Mucosa of rectum (tissue), 2 donors: ENCODE data around the gene BCAS3.

Experiments
- H3K27ac ChIP-seq, 2 donors: one replicate each; pipeline ENCODE4 v1.7.0; 2013; ENCODE audit warnings: inconsistent platforms in 2 of 2, low read depth in 2 of 2, low read length in 2 of 2
- H3K27me3 ChIP-seq, 2 donors: one replicate each; pipeline ENCODE4 v1.7.0; 2013; ENCODE audit warnings: low read length in 2 of 2; ENCODE audit not compliant: control insufficient read depth in 2 of 2, insufficient read depth in 2 of 2
- H3K36me3 ChIP-seq, 2 donors: one replicate each; pipeline ENCODE4 v1.7.0; 2013; ENCODE audit warnings: low read length in 2 of 2; ENCODE audit not compliant: control insufficient read depth in 2 of 2, insufficient read depth in 2 of 2
- H3K4me1 ChIP-seq, 2 donors: one replicate each; pipeline ENCODE4 v1.7.0; 2013; ENCODE audit warnings: low read length in 2 of 2, mild to moderate bottlenecking in 1 of 2; ENCODE audit not compliant: control insufficient read depth in 2 of 2, insufficient read depth in 2 of 2
- H3K4me3 ChIP-seq, 2 donors: one replicate each; pipeline ENCODE4 v1.7.0; 2013; ENCODE audit warnings: low read length in 2 of 2
- H3K9ac ChIP-seq, 2 donors: one replicate each; pipeline ENCODE4 v1.7.0; 2013; ENCODE audit warnings: low read length in 2 of 2, low read depth in 1 of 2, mild to moderate bottlenecking in 1 of 2
- H3K9me3 ChIP-seq, 2 donors: one replicate each; pipeline ENCODE4 v1.7.0; 2013; ENCODE audit warnings: low read length in 2 of 2; ENCODE audit not compliant: control insufficient read depth in 2 of 2
- donor health status: healthy.
- donor health status: Normal muscosa, but diverticular disease.

The BCAS3 gene

DNA sequence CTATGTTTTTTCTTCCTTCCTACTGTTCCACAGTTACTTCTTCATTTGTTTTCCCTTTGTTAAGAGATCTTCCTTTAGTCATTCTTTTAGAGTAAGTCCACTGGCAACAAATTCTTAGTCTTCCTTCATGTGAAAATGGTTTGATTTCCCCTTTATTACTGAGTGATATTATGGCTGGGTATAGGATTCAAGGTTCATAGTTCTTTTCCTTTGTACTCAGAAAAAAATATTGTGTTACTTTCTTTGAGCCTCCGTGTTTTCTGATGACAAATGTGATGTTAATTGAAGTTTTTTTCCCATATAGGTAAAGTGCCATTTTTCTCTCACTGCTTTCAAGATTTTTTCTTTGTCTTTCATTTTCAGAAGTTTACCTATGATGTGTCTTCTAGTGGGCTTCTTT lies 438.9 kb downstream of the BCAS3 start:
- no peak overlapping the region for H3K4me3 ChIP-seq
- H3K27ac ChIP-seq = no peak overlapping the region
- peaks cover 0 to 2% of the 10 kb centered on the region in 2 donors for H3K9me3 ChIP-seq
- no peak overlapping the region for H3K9ac ChIP-seq
- no peaks in the 10 kb centered on the region for H3K27me3 ChIP-seq
- no peaks in the 10 kb centered on the region for H3K4me1 ChIP-seq
- H3K36me3 ChIP-seq = no peaks in the 10 kb centered on the region

DNA sequence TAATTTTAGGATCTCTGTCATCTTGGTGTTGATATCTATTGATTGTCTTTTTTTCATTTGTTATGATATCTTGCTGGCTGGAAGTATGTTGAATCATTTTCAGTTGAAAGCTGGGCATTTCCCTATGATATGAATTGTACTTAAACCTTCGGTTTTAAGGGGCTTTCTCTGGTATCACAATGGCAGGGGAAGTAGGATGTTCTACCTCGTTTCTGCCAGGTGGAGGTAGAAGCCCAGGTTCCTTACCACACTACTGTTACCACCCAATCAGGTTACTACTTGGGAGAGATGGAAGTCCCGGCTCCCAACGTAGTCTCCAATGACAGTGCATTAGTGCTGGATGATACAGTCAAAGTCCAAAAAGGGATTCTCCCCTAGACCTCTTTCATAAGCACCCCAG lies 440.3 kb downstream of the BCAS3 start:
- H3K27me3 ChIP-seq = no peaks in the 10 kb centered on the region
- no peak overlapping the region for H3K27ac ChIP-seq
- H3K9ac ChIP-seq = no peak overlapping the region
- peaks cover 0 to 2% of the 10 kb centered on the region in 2 donors for H3K9me3 ChIP-seq
- H3K36me3 ChIP-seq = no peaks in the 10 kb centered on the region
- H3K4me3 ChIP-seq = no peak overlapping the region
- H3K4me1 ChIP-seq = no peaks in the 10 kb centered on the region

- H3K9me3 ChIP-seq = peaks cover 0 to 2% of the 10 kb centered on the region in 2 donors
- no peaks in the 10 kb centered on the region for H3K27me3 ChIP-seq
These were observed 441.2 kb downstream of the BCAS3 start for GRCh38 chr17:61118871-61119270.

GRCh38 chr17:61122326-61122913 lies 444.8 kb downstream of the BCAS3 start:
- Histone ChIP-seq H3K4me3 (no peak overlapping the region), H3K9me3 (no peaks in the 10 kb centered on the region), H3K4me1 (no peaks in the 10 kb centered on the region), H3K36me3 (no peaks in the 10 kb centered on the region), H3K9ac (no peak overlapping the region), H3K27ac (no peak overlapping the region), H3K27me3 (no peaks in the 10 kb centered on the region)

More at GRCh38 chr17:61118871-61119270, 441.2 kb downstream of the BCAS3 start:
- Histone ChIP-seq H3K4me1 (no peaks in the 10 kb centered on the region), H3K27ac (no peak overlapping the region), H3K36me3 (no peaks in the 10 kb centered on the region), H3K4me3 (no peak overlapping the region), H3K9ac (no peak overlapping the region)

GRCh38 chr17:61124562-61124961 lies 446.9 kb downstream of the BCAS3 start:
- Histone ChIP-seq H3K9me3 (no peaks in the 10 kb centered on the region), H3K27ac (no peak overlapping the region), H3K27me3 (no peaks in the 10 kb centered on the region), H3K36me3 (no peaks in the 10 kb centered on the region), H3K4me1 (peaks cover 0 to 6% of the 10 kb centered on the region in 2 donors), H3K9ac (no peak overlapping the region), H3K4me3 (no peak overlapping the region)

DNA sequence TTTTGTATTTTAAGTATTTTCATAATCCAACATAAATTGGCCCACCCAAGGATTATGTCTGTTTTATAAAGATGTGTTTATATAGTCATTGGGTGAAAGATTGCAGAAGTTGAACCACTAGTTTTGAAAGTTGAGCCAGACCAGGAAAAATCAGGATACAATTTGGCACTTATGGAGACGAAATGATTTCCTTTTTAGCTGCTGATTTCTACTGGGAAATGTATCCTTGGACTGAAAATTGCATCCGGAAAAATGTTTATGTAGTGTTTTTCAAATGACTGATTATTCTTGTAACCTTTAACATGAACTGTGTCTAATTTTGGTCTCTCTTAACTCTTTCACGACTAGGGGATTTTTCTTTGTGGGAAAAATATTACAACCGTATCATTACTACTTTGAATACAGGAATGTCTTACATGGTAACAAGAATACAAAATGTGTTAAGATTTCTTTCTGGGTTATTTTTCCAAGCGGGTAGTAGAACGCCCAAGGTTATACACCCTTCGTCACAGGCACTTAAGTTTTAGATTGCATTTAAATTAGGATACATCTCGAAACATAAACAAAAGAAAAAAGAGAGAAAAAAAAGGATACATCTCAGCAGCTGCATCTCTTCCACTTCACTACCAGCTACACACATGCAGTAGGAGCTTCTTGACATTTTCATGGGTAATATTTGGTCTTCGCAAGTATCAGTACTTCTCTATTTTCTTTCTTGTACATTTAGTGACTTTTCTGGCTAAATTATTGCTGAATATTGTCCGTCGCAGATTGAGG lies 449.0 kb downstream of the BCAS3 start:
- Histone ChIP-seq H3K27ac (no peak overlapping the region), H3K4me3 (no peak overlapping the region), H3K9me3 (no peaks in the 10 kb centered on the region), H3K9ac (no peak overlapping the region), H3K4me1 (peaks cover 0 to 6% of the 10 kb centered on the region in 2 donors), H3K36me3 (no peaks in the 10 kb centered on the region), H3K27me3 (no peaks in the 10 kb centered on the region)

GRCh38 chr17:61127960-61128359 lies 450.3 kb downstream of the BCAS3 start:
- peaks cover 0 to 6% of the 10 kb centered on the region in 2 donors for H3K4me1 ChIP-seq
- H3K36me3 ChIP-seq = no peaks in the 10 kb centered on the region
- H3K9me3 ChIP-seq = no peaks in the 10 kb centered on the region
- no peak overlapping the region for H3K4me3 ChIP-seq
- no peak overlapping the region for H3K9ac ChIP-seq
- H3K27ac ChIP-seq = no peak overlapping the region
- H3K27me3 ChIP-seq = no peaks in the 10 kb centered on the region

DNA sequence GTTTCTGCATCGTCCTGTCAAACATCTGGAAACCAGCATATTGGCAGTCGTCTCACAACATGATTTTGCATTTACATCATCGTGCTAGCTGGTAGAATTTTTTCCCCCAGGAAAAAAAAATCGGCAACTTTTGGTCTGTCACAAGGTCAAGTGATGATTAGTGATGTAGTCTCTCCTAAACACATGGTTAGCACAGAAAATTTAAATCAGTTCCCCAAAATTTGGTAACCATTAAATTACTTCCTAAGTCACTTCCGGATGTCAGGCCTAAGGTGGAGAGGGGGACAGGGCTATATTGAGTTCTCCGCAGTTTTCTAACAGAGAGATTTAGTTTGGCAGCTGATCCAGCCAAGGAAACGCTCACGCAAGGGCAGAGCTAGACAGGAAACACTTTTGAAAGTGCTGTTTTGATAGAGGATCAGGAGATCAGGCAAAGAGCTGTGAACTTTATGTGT lies 451.0 kb downstream of the BCAS3 start:
- peak overlapping the region in 1 of 2 donors; percentile 26 for H3K9ac ChIP-seq

DNA sequence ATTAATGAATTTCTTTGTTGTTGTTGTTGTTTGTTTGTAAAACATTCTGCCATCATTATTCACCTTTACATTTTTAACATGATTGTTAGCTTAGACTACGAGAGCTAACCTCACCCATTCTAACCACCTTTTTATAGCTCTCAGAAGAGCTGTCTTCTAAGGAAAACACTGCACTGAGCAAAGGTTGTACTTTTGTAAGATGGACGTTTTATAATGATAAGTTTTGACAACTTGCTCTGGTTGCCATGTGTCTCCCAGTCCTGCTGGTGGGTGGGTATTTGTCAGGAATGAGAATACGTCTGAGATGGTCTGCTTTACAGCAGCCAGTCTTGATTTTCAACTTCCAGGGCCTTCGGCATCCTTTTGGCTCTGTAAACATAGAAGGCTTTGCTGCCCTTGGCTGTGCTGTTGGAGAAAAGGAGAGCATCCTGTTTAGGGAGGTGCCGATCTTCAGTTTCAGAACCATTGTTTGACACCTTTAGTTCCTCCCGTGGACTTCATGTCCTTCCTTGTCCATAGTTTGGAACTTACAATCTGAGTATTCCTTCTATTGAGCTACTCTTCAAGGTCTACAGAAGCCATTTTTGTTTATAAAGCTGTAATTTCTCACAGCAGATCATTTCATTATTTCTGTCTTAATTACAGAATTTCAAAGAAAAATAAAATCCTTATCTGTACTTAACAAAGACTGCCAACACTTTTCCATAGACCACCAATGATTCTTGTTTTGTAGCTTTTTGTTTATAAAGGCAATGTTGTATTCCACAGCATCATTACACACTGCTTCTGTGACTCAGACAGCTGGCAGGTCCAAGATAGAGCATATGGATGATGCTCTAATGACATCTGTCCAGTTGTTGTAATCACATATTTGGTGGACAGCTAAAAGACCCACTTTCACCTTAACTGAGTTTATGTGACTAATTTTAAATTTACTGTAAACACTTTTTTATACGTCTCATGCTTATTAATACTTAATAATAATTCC lies 451.9 kb downstream of the BCAS3 start:
- no peaks in the 10 kb centered on the region for H3K27me3 ChIP-seq
- peak overlapping the region in 1 of 2 donors; percentile 4 for H3K27ac ChIP-seq
- no peak overlapping the region for H3K4me3 ChIP-seq
- H3K4me1 ChIP-seq = peaks cover 0 to 6% of the 10 kb centered on the region in 2 donors
- H3K36me3 ChIP-seq = no peaks in the 10 kb centered on the region
- H3K9ac ChIP-seq = peak overlapping the region in 1 of 2 donors; percentile 26
- no peaks in the 10 kb centered on the region for H3K9me3 ChIP-seq

More for the DNA sequence above, 451.0 kb downstream of the BCAS3 start:
- peaks cover 0 to 6% of the 10 kb centered on the region in 2 donors for H3K4me1 ChIP-seq
- H3K27ac ChIP-seq = no peak overlapping the region
- H3K4me3 ChIP-seq = no peak overlapping the region
- H3K36me3 ChIP-seq = no peaks in the 10 kb centered on the region
- H3K9me3 ChIP-seq = no peaks in the 10 kb centered on the region
- no peaks in the 10 kb centered on the region for H3K27me3 ChIP-seq
